Stimulated activated CD8-positive, alpha-beta memory T cell treated with anti-CD3 and anti-CD28 coated beads, Interleukin-4, amount 100 ng/mL, for 48 hours (primary cell): ENCODE data around the gene ANKAR.
"Not testable (repeated sequence)": the region's sequence is repeated elsewhere in the genome, so short reads cannot be mapped to it uniquely, and the experiment has no call there.

Experiments
- DNase-seq: peaks from one replicate; pipeline ENCODE4 v3.0.0-alpha.2; 2020

The ANKAR gene, protein sequence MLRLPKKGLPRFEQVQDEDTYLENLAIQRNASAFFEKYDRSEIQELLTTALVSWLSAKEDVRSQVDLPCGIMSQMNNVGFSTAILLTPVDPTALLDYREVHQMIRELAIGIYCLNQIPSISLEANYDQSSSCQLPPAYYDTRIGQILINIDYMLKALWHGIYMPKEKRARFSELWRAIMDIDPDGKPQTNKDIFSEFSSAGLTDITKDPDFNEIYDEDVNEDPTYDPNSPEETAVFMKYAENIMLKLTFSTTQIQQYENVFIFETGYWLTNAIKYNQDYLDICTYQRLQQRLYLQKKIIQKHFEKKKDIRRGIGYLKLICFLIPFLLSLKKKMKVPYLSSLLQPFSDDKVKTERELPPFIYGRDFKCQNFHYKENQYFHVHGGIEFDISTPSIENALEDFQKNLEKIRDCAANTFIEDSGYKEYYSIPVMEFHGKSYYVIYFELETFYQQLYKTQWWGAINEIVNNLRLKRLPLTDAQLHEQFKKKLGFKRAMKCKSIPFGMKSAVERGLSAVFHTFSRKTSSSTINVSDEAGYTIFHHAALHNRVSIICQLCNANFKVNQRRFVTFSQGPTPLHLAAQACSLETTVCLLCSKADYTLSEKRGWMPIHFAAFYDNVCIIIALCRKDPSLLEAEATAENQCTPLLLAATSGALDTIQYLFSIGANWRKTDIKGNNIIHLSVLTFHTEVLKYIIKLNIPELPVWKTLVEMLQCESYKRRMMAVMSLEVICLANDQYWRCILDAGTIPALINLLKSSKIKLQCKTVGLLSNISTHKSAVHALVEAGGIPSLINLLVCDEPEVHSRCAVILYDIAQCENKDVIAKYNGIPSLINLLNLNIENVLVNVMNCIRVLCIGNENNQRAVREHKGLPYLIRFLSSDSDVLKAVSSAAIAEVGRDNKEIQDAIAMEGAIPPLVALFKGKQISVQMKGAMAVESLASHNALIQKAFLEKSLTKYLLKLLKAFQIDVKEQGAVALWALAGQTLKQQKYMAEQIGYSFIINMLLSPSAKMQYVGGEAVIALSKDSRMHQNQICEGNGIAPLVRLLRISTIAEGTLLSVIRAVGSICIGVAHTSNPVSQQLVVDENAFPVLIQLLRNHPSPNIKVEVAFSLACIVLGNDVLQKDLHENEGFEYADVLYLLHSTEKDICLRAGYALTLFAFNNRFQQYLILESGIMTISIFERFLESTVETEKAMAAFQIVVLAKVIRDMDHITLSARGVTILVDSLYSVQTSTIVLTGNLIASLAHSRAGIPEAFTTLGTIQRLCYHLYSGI (N-terminal part only)

DNA sequence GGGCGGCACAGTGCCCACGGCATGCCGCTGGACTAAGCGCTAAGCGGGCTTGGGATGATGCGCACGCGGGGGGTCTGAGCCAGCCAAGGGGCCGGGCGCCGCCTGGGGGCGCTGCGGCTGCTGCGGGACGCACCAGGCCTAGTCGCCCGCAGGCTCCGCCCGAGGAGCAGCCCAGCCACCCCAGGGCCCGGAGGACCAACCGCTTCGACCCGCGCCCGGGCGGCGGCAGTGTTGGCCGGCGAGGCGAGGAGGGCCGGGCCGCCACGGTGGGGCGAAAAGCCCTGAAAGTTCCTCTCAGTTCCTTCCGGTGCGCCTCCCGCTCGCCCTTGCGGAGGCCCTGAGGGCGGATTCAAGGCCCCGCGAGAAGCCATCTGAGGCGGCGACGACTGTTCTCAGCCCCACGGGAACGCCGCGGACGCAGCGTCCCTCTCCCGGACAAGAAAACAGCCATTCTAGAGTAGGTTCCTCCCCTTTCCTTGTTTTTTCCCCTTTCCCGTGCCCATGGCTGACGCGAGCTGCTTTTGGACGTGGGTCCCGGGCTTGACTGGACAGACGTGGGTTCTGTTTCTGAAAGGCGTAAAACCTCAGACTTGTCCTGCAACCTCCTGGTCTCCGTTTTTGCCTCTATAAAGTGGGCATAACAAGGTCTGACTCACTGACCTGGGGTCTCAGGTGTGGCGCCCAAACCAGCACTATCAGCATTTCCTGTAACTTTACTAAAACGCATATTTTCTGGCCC, at the start of gene ANKAR:
TSS of gene ANKAR (plus strand) at position 297 of the 739 bp plus-strand sequence. CDS start 1,821 bp downstream, outside the sequence.
- peak; percentile 86 for DNase-seq

DNA sequence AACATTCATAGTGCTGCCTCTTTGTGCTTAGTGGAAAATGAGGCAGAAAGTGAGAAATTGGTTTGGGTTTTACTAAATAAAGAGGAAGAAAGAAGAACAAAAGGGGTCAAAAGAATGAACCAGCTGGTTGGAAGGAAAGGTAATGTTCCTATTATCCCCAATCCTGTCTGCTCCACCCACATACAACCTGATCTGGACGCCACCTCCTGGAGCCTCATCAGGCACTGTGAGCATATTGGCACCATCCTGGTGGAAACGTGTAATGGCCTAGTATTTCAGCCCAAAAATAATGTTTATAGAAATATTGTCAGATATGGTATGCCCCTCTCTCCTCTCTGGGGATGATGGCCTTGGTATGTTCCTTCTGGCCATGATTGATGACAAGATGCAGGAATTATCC, 48.8 kb upstream of the ANKAR start:
- no peak for DNase-seq

DNA sequence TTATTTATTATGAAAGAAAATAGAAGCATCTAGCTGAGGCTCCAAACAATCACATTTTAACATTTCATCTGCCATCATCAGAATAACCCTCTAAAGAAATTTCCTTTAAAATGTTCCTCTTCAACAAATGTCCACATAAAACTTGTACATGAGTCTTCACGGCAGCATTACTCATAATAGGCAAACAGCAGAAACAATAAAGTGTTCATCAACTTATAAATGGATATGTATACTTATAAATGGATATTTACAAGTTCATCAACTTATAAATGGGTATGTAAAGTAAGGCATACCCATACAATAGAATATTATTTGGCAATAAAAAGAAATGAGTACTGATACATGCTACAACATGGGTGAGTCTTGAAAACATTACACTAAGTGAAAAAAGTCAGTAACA, 46.7 kb upstream of the ANKAR start:
- DNase-seq: no peak

DNA sequence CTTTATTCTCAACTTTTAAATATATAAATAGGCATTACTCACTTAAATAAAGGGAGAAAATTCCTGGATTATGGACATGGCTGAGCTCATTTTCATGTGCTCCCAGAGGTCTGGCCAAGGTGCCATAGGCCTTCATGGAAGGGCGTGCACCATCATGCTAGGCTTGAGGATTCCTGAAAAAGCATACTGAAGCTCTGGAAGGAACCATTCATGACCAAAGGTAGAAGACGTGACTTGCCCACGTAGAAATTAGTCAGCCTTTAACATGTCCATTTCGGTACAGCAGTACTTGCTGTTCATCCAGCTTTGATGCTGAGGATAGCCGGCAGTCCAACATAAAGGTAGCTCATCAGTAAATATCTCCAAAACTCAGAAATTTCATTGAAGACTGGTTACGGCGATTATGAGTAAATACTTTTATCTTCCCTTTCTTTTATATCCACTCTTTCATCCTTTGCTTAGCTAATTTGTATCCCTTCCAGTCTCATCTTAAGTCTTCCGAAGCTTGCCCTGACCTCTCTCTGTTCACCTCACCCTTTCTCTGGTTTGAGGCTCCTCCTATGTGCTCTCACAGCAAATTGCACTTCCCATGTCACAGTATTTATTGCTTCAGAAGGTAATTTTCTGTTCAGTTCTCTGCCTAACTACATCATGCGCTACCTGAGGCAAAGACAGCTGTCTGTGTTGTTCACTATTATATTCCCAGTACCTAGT, 45.5 kb upstream of the ANKAR start:
- DNase-seq: no peak

DNA sequence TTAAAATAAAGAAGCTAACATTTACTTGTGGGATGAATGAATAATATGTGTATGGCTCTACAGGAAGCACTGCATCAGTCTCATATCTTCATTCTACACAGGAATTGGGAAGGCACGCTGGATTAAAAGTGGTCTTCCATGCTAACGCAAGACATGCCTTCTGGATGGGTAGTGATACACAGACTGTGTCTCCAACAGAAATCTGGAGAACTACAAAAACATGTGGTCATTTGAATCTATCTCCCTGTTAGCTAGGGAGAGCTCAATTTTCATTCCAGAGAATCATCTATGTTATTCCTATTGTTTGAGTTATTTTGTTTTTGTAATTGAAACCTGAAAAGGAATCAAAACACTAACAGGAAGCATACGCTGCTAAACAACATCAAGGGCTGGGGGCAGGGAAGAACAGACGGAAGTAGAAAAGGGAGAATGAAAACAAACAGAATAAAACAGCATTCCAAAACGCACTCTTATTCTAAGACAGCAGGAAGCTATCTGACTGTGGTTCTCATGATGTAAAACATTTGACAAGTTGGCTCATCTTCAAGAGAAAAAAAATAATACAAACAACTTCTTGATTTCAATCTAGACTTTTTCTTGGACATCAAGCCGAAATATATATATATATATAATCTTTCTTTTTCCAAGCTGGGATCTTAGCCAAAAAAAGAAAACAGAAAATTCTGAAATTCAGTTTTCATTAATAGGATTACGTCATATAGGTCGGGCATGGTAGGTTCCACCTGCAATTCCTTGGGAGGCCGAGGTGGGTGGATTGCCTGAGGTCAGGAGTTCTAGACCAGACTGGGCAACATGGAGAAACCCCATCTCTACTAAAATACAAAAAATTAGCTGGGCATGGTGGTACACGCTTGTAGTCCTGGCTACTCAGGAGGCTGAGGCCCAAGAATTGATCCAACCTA, 44.7 kb upstream of the ANKAR start:
- no peak for DNase-seq

DNA sequence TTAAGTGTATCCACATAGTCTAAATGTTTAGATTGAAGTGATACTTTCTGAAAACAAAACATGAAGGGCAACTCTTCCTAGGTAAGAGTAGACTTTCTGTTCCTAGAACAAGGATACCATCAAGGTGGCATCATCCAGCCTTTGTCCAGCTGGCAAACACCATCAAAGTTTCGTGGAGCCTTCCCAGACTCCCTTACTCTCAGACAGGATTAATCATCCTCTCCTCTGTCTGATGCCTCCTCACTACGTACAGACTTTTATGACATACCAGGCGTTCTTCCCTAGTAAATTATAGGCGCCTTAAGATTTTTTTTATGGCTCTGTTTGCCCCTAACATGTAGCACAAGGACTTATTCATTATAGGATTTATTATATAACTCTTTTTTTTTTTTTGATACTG, 42.6 kb upstream of the ANKAR start:
- DNase-seq: no peak

DNA sequence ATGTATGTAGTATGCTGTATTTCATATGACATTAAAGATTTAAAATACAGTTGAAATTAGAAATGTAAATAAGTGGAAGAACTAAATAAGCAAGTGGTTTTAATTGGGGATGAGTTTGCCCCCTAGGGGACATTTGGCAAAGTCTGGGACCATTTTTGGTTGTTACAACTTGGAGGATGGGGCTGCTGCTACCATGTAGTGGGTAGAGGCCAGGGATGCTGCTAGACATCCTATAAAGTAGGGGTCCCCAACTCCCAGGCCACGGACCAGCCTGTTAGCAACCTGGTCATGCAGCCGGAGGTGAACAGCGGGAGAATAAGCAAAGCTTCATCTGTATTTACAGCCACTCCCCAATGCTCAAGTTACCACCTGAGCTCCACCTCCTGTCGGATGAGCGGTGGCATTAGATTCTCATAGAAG, 41.1 kb upstream of the ANKAR start:
- no peak for DNase-seq

DNA sequence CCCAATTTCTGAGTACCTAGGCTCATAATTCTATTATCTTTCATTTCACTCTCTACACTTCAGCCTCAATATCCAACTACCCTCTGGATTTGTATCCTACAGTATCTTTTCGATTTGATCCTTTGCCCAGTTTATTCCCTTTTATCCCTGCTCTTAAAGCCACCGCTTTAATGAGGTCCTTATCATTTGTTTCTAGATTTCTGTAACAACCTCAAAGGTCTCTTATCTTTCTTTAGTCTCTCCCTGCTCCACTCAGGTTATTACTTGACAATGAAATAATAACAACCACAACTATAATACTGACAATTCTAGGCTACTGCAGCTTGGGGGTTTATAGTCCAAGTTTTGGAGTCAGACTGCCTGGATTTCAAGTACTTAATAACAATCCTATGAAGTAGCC, 39.1 kb upstream of the ANKAR start:
- no peak for DNase-seq

DNA sequence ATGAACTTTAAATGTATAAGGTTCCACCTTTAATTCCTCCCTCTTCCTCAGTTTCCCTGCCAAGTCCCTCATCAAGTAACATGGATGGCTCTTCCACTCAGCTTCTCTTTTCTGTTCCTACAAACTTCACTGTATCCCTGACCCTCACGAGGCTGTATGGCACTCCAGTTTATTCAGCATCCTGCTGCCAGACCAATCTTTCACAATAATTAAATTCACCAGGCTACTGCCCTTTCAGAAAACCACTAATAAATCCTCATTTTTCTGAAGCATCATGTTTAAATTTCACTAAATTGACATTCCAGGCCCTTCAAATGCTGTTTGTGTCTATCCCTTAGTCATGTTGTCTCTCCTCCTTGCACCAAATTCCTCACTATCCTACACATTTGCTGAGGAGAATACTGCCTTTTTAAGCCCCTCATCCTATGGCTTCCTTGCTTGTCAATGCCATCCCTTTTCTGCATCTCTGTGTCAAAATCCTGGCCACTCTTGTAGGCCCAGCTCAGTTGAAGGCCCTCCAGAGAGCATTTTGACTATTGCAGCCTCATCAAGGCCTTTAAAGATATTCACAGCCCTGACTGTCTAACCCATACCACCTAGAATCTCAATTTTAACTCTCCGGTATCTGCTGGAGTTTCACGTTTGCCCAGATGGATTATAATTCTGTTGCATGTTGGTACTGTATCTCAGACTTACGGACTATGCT, 36.0 kb upstream of the ANKAR start:
- DNase-seq: no peak

DNA sequence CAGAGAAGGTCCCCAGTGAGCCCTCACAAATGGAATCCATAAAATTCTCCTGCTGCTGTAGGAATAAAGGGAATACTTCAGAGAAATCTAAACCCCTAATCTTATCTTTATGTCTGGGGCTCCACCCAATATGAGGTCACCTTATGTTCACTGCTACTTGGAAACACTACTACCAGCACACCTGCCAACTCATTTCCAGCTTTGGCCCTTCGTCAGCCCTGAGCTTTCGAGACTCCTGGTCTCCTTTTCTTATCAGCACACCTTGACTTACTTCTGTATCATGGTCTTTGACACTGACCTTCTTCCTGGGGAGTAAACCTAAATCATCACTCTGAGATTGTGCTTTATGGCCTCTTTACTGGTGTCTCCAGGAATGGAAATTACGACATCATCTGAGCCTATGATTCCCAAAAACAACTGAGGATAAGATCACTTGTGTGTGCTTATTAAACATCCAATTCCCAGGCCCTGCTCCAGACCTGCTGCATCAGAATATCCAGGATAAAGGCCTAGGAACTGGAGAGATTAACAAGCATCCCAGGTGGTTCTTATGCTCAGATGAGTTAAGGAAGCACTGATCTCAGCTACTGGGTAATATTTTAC, 35.4 kb upstream of the ANKAR start:
- no peak for DNase-seq

DNA sequence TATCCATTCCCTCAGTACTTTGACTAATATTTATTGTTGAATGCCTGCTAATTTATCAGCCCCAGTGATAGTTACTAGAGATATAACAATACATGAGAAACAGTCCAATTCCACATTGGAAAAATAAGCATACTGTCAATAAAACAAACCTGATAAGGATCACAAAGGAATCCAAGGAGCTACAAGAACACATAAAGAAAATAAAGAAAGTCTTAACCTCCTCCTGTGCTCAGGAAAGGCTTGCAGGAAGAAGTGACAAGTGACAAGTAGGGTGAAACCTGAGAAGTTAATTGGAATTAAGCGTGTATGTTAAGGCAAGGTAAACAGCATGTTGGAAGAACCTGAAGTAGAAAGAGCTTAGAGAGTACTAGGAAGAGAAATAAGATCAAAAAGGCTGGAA, 33.5 kb upstream of the ANKAR start:
- no peak for DNase-seq

DNA sequence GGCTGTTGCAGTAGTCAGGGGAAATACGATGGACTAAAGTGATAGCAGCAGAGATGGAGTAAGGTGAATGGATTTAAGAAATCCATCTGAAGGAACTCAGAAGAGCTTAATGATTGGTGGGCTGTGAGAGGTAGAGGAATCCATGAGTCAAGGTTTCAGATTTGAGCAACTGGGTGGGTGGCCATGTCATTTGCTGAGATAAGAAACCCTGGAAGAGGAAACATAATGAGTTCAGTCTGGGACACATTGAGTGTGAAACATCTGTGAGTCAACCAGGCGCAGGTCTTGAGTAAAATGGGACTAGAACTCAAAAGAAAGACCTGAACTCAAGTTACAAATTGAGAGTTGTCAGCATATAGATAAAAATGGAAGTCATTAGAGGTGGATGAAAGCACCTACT, 32.9 kb upstream of the ANKAR start:
- peak; percentile 55 for DNase-seq

DNA sequence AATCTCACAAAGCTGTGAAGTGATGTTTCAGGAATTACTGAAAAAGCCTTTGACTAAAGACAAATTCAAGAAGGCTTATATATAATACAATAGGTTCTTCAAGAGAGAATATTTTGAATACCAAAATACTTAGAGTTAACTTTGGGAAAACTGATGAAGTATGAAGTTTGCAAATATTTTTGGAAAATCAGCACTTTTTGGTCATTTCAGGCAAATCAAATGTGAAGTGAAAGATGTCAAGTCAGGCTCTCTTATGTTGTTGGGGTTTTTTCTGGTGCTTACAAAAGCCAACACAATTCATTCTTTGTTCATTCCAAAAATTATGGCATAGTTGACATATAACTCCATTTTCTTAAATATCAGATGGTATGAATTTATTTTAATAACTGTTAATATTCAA, 27.9 kb upstream of the ANKAR start:
- DNase-seq: no peak

DNA sequence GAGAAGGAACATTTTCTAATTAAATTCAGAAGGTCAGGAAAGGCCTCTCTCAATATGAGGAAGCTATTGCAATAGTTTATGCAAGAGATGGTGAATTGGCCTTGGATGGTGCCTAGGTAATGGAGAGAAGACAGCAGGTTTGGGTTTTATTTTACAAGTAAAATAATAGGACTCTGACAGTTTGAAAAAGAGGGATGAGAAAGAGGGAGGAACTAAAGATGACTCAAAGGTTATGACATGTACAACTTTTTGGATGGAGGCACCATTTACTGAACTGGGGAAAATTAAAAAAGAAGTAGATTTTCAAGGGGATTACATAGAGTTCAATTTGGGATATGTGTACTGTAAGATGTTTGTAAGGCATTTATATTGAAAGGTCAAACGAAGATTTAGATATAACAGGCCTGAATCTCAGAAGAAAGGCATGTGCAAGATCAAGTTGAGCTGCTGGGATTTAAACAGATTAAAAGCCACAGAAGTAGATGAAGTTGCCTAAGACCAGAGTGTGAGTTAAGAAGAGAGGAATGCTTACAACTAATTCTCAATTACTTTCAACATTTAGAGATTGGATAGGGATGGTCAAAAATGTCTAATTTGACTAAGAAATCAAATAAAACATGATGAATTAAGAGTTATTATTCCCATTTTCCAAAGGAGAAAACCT, 25.5 kb upstream of the ANKAR start:
- no peak for DNase-seq

DNA sequence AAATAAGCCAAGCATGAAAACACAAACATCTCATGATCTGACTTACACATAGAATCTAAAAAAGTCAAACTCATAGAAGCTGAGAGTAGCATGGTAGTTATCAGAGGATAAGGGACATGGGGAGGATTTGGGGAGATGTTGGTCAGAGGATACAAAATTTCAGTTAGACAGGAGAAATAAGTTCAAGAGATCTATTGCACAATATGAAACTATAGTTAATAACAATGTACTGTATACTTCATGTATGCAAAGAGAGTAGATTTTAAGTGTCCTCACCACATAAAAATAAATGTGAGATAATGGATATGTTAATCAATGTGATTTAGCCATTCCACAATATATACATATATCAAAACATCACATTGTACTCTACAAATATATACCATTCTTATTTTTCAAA, 23.2 kb upstream of the ANKAR start:
- DNase-seq: no peak

DNA sequence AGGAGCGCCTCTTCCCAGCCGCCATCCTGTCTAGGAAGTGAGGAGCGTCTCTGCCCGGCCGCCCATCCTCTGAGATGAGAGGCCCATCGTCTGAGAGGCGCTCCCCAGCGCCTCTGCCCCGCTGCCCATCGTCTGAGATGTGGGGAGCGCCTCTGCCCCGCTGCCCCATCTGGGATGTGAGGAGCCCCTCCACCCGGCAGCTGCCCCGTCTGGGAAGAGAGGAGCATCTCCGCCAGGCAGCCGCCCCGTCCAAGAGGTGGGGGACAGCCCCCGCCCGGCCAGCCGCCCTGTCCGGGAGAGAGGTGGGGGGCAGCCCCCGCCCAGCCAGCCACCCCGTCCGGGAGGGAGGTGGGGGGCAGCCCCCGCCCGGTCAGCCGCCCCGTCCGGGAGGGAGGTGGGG, 21.0 kb upstream of the ANKAR start:
- not testable (repeated sequence) for DNase-seq

DNA sequence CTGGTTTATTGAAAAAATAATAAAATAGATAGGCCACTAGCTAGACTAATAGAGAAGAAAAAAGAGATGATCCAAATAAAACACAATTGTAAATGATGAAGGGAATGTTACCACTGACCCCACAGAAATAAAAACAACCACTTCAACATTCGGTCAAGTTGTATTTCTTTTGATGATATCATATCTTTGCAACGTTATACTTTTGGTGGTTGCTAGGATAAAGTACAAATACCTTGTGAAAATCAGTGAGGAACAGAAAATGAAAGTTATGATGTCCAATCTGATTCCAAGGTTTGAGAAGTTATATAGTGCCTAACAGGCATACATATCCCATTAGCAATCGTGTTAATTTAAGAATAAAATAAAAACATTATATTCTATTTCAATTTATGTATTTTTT, 19.8 kb upstream of the ANKAR start:
- DNase-seq: no peak

DNA sequence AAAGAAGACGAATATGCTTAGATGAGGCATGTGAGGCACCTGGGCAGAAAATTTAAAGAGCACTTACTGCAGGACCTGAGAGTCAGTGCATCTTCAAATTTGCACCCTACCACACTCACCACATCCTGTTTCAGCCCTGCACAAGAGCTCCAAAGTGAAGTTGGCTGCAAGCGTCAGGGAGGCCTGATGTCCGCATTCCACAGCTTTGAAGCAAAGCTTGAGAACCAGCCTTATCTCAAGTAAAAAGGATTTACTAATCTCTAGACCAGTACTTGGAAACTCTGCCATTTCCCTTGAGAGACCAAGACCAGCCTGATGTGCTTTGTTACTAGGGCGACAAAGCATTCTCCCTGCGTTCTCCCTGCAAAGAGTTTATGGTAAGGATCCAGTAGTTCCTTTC, 16.6 kb upstream of the ANKAR start:
- DNase-seq: peak; percentile 60
